GM21423 (cell line): ENCODE results near the gene LRRTM4.

Experiments used
- ATAC-seq: cut with Tn5 transposase; IDR thresholded peaks from one replicate; pipeline ENCODE4 v1.9.1; 2021; ENCODE audit warnings: mild to moderate bottlenecking, moderate library complexity; ENCODE audit not compliant: unreplicated experiment

LRRTM4 gene

GRCh38 chr2:77005522-77005921, 516.7 kb downstream of the LRRTM4 start:
- no peak for ATAC-seq

GRCh38 chr2:77001895-77002294, 520.3 kb downstream of the LRRTM4 start:
- no peak for ATAC-seq

- ATAC-seq: no peak
Observed at GRCh38 chr2:76998704-76999103, 523.5 kb downstream of the LRRTM4 start.

GRCh38 chr2:76998152-76998551, 524.0 kb downstream of the LRRTM4 start:
- ATAC-seq: no peak

DNA sequence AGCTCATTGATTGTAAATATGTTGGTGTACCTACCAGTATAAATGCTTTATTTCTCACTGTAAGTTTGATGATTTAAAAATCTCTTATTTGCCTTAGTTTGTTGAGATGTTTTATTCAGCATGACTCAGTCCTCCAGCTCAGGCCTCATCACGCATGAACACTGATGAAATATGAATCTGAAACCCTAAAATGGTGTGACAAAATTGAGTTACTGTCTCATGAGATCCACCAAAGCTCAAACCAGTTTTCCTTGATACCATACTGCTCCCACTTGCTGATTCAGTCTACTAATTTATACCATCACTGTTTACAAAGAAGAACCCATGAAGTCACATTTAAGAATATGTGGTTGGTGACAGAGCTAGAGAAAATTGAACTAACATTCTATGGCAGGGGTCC, 524.9 kb downstream of the LRRTM4 start:
- no peak for ATAC-seq

DNA sequence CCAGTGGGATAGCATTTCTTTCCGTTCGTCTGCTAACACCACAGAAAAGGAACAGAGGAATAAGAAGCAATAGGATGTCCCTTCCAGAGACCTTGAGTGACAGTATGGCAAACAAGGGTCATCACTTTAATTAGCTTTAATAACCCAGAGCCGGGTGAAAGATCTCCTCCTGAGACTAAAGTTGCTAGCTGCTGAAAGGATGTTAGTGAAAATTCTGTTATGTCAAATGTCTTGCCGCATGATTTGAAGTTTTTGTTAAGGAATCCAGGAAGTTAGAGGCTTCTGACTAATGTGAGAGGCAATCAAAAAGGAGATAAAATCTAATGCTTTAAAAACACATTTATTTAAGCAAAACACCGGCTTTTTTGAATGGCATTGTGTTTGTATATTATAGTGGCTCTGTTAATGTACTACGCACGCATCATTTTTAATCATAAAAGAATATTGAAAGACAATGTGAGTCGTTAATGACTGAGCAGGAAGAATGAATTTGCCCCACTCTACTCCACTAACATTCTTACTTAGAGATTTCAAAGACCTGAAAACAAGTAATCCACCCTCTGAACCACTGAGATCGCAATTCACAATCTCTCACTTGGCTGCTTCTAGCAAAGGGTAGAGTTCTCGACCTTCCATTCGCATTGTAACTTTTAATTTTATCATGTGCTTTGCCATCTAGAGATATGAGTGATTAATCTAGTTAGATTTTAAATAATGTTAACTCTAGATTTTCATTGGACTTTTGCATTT, 536.6 kb downstream of the LRRTM4 start:
- ATAC-seq: no peak

DNA sequence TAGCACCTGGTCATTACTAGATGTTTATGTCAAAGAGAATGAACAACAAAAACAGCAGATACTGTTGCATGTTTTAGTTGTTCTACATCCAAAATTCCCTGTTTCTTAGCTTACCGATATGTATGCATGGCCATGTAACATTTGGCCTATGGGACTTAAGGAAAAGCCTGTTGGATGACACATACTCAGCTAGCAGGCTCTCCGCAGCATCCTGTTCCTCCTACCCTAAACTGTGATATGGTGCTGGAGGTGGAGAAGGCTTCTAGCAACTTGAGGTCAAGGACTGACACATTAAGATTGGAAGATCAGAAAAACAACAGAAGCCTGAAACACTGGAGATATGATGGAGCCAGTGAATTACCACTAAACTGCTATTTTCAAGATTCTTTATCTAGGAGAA, 537.8 kb downstream of the LRRTM4 start:
- ATAC-seq: no peak

DNA sequence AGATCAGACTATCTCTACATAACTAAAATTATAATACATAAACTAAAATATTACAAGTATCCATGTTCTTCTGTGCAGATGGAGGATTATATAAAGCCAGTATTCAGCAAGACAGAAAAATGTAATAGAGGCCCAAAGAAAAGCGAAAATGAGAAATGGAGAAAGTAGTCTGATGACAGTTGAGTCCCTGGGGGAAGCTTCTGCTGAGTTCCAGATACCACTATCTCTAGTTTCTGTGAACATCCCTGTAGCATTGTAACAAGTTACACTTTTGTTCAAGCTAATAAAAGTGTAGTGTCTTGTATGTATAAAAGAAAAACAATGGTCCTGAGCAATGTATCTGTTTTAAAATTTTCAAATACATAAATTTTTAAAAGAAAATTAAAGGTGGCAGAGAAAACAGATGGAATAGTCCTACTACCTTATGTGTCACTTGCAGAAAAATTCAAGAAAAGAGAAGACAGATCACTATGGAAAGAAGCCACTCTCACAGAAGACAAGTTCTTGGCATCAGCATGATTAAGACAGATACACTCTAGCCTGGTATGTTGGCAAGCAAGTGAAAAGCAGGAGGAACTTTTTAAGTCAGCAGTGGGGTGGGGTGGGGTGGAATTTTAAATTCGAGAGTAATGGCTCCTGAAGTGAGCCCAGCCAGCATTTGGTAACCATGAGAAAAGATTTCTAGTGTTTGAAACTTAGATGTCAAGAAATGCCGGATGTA, 541.9 kb downstream of the LRRTM4 start:
- ATAC-seq: no peak

DNA sequence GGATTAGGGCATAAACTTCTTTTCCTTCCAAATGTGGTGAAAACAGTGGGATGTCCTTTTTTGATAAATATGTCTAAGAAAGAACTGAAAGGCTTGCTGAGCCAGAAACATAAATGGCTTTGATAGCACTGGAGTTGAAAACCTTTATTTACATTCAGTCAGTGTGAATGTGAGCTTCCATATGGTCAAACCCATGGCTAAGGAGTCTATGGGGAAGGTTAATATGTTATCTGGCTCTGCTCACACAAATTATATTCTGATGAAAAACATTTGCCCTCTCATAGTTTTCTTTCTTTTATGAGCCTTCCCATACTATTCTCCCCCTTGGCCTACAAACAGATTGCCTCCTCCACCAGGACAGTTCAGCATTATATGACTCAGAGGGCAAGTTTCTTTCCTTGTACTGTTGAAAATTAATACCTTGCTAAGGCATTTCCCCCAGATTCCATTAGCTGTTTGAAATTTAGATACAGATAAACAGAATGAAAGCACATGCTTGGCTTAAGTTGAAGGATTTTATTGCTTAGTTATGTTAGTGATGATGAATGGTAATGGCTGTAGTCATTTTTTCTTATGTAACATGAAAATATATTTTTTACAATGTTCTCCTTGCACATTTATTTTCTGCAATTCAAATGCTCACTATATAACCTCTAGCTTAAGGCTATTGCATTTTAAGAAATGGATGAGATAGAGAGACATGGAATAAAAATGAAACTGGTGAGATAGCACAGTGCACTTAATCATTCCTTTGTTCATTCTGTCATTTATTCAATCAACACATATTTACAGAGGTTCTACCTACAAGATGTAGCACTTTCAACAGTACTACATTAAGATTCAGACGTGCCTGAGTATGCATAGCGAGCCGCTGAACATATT, 544.1 kb downstream of the LRRTM4 start:
- no peak for ATAC-seq

GRCh38 chr2:76975752-76976151, 546.4 kb downstream of the LRRTM4 start:
- ATAC-seq: no peak

GRCh38 chr2:76973610-76974009, 548.6 kb downstream of the LRRTM4 start:
- ATAC-seq: no peak

- ATAC-seq: no peak
Observed at GRCh38 chr2:76965772-76966171, 556.4 kb downstream of the LRRTM4 start.

DNA sequence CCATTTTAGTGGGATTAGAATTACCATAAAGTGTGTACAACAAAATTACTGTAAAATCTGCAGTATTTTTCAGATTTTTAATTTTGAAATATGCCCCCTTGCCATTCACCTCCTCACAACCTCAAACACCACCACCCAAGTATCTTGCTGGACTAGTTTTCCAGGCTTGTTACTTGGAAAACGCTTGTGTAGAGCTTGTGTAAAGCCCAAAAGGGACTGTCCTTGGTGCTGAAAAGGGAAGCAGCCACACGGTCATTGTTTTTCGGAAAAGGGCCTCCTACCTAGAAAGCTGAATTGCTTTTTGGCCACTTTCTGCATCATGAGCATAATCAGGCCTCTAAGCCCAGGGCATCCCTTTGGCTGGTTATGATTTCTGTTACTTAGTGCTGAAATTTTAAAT, 563.4 kb downstream of the LRRTM4 start:
- ATAC-seq: no peak

GRCh38 chr2:76953733-76954347, 568.3 kb downstream of the LRRTM4 start:
- no peak for ATAC-seq

DNA sequence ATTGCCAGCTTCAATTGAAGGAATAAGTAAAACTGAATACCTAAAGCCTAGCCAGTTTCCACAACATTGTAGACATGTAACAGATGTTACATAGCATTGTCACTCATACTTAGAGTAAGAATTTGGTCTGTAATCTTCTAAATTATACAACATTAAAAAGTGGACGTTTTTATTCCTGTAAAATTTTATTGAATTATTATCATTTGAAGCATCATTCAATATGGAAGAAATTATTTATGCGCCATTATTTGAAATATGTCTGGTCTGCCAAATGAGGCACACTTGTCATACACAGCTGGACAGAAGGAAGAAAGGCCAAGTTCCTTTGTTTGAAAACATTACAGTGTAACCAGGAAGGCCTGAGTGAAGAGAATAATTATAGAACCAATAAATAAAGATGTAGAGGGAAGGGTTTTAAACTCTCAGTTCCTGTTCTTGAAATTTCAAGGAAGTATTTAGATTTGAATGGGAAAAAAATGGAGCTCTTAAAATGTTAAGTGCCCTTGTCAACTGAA, 575.5 kb downstream of the LRRTM4 start:
- no peak for ATAC-seq

- ATAC-seq: no peak
Observed at GRCh38 chr2:76940559-76940958, 581.6 kb downstream of the LRRTM4 start.

DNA sequence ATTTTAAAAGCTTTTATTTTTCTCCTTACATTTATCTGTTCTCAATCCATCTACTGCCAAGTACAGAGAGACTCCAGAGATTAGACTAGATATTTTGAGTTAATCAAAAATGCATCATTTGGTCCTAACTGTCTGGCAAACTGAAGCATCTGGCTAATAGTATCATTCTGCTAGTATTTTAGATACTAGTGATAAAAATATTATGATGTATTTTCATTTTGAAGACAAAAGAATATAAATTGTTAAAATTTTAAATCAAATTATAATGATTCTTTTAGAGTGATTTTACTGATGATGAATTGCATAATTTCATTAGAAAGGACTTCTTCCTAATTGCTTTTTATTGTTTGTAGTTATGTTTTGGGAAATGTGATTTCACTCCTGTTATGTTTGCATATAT, 584.0 kb downstream of the LRRTM4 start:
- no peak for ATAC-seq

- ATAC-seq: no peak
Observed at GRCh38 chr2:76932550-76932949, 589.6 kb downstream of the LRRTM4 start.

- ATAC-seq: no peak
Observed at GRCh38 chr2:76930056-76930744, 592.0 kb downstream of the LRRTM4 start.

- ATAC-seq: no peak
Observed at GRCh38 chr2:76928026-76928425, 594.1 kb downstream of the LRRTM4 start.
